Measurements from ENCODE around the gene TRAPPC11. TPM values are rescaled to one million over a fixed set of nuclear protein-coding genes. Genes with fewer than 3 reads are reported as not detected.

Gene TRAPPC11
- total RNA-seq, 1 donor from 2014 or later: 33.5 TPM

GRCh38 chr4:183636923-183637322 lies 22.2 kb upstream of the TRAPPC11 start:
- Mint-ChIP-seq H3K9me3 (ENCODE audit: unreplicated experiment) (no peaks in the 10 kb centered on the region), H3K27me3 (ENCODE audit: unreplicated experiment) (peaks cover 8% of the 10 kb centered on the region), H3K4me1 (ENCODE audit: unreplicated experiment) (peaks cover 28% of the 10 kb centered on the region), H3K4me3 (ENCODE audit: unreplicated experiment) (no peak overlapping the region), H3K27ac (ENCODE audit: unreplicated experiment) (peak overlapping the region; percentile 80), H3K36me3 (ENCODE audit: low read depth, unreplicated experiment) (no peaks in the 10 kb centered on the region)
- TF ChIP-seq, protein P1, sequence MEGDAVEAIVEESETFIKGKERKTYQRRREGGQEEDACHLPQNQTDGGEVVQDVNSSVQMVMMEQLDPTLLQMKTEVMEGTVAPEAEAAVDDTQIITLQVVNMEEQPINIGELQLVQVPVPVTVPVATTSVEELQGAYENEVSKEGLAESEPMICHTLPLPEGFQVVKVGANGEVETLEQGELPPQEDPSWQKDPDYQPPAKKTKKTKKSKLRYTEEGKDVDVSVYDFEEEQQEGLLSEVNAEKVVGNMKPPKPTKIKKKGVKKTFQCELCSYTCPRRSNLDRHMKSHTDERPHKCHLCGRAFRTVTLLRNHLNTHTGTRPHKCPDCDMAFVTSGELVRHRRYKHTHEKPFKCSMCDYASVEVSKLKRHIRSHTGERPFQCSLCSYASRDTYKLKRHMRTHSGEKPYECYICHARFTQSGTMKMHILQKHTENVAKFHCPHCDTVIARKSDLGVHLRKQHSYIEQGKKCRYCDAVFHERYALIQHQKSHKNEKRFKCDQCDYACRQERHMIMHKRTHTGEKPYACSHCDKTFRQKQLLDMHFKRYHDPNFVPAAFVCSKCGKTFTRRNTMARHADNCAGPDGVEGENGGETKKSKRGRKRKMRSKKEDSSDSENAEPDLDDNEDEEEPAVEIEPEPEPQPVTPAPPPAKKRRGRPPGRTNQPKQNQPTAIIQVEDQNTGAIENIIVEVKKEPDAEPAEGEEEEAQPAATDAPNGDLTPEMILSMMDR (IDR thresholded peaks at IDR 0.05; ENCODE audit: unreplicated experiment): no peak
- no peak for DNase-seq (ENCODE audit: low spot score)

- H3K4me1 Mint-ChIP-seq (ENCODE audit: unreplicated experiment): peaks cover 28% of the 10 kb centered on the region
- no peak for DNase-seq (ENCODE audit: low spot score)
- H3K9me3 Mint-ChIP-seq (ENCODE audit: unreplicated experiment): no peaks in the 10 kb centered on the region
- peaks cover 8% of the 10 kb centered on the region for H3K27me3 Mint-ChIP-seq (ENCODE audit: unreplicated experiment)
- no peak overlapping the region for H3K4me3 Mint-ChIP-seq (ENCODE audit: unreplicated experiment)
- H3K36me3 Mint-ChIP-seq (ENCODE audit: low read depth, unreplicated experiment): no peaks in the 10 kb centered on the region
- H3K27ac Mint-ChIP-seq (ENCODE audit: unreplicated experiment): peak overlapping the region; percentile 67
- TF ChIP-seq, protein P1 (IDR thresholded peaks at IDR 0.05; ENCODE audit: unreplicated experiment): no peak
These were observed 21.6 kb upstream of the TRAPPC11 start for GRCh38 chr4:183637461-183637860.

GRCh38 chr4:183638436-183638835 lies 20.7 kb upstream of the TRAPPC11 start:
- Mint-ChIP-seq H3K27ac (ENCODE audit: unreplicated experiment) (no peak overlapping the region), H3K9me3 (ENCODE audit: unreplicated experiment) (no peaks in the 10 kb centered on the region), H3K4me3 (ENCODE audit: unreplicated experiment) (no peak overlapping the region), H3K4me1 (ENCODE audit: unreplicated experiment) (peaks cover 28% of the 10 kb centered on the region), H3K27me3 (ENCODE audit: unreplicated experiment) (peaks cover 5% of the 10 kb centered on the region), H3K36me3 (ENCODE audit: low read depth, unreplicated experiment) (no peaks in the 10 kb centered on the region)
- DNase-seq (ENCODE audit: low spot score): no peak
- TF ChIP-seq, protein P1 (IDR thresholded peaks at IDR 0.05; ENCODE audit: unreplicated experiment): no peak

DNA sequence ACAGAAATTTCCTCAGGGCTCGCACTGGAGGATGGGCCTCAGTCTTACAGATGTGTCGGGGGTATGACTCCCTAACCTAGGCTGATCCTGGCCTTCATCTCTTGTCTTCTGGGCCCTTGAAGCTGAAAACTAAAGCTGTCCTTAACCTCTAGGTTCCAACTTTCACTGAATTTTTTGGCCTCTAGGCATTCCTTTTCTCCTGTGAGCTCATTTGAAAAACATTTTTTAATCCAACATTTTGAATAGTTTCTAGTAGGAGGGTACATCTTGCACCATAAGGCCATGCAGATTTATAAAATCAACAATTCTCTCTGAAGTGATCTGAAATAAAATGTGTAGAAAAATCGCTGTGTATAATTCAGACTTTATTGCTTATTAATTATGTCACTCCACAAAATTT lies 19.8 kb upstream of the TRAPPC11 start:
- no peak for DNase-seq (ENCODE audit: low spot score)
- no peaks in the 10 kb centered on the region for H3K36me3 Mint-ChIP-seq (ENCODE audit: low read depth, unreplicated experiment)
- H3K27ac Mint-ChIP-seq (ENCODE audit: unreplicated experiment): no peak overlapping the region

GRCh38 chr4:183645326-183645725 lies 13.8 kb upstream of the TRAPPC11 start:
- H3K4me3 Mint-ChIP-seq (ENCODE audit: unreplicated experiment): no peak overlapping the region
- no peaks in the 10 kb centered on the region for H3K27me3 Mint-ChIP-seq (ENCODE audit: unreplicated experiment)
- no peak for DNase-seq (ENCODE audit: low spot score)
- no peak overlapping the region for H3K27ac Mint-ChIP-seq (ENCODE audit: unreplicated experiment)
- no peaks in the 10 kb centered on the region for H3K4me1 Mint-ChIP-seq (ENCODE audit: unreplicated experiment)
- H3K36me3 Mint-ChIP-seq (ENCODE audit: low read depth, unreplicated experiment): no peaks in the 10 kb centered on the region
- TF ChIP-seq, protein P1 (IDR thresholded peaks at IDR 0.05; ENCODE audit: unreplicated experiment): no peak
- no peaks in the 10 kb centered on the region for H3K9me3 Mint-ChIP-seq (ENCODE audit: unreplicated experiment)

More for the DNA sequence above, 19.8 kb upstream of the TRAPPC11 start:
- Mint-ChIP-seq H3K9me3 (ENCODE audit: unreplicated experiment) (no peaks in the 10 kb centered on the region), H3K4me3 (ENCODE audit: unreplicated experiment) (no peak overlapping the region), H3K27me3 (ENCODE audit: unreplicated experiment) (peaks cover 4% of the 10 kb centered on the region), H3K4me1 (ENCODE audit: unreplicated experiment) (peaks cover 25% of the 10 kb centered on the region)
- TF ChIP-seq, protein P1 (IDR thresholded peaks at IDR 0.05; ENCODE audit: unreplicated experiment): no peak

Data from endothelial cell (in vitro differentiated cells).